Measurements from ENCODE around the gene PTPRG.

- TF ChIP-seq CTCF (conservative IDR thresholded peaks at IDR 0.05) (no peak), ZFX (IDR thresholded peaks at IDR 0.05) (no peak)
Measured at GRCh38 chr3:61960976-61961375, 399.6 kb downstream of the PTPRG start.
